ENCODE results near the gene NSMF. TPM values are rescaled to one million over a fixed set of nuclear protein-coding genes. Genes with fewer than 3 reads are reported as not detected.

NSMF gene
- total and polyA plus RNA-seq, 2 donors (not counting 1 experiment from before 2014, with no cell fraction given) = 28.7 to 59.4 TPM

- Histone ChIP-seq H4K20me1 (ENCODE audit: control insufficient read depth, insufficient read depth, low read length, poor library complexity, severe bottlenecking) (peaks cover 4% of the 10 kb centered on the region), H3K4me2 (replicated peaks; ENCODE audit: low read depth, low read length, poor library complexity, severe bottlenecking) (no peak overlapping the region), H3K9ac (ENCODE audit: low read length) (no peak overlapping the region), H3K4me3 (ENCODE audit: control extremely low read depth in 1 of 5, extremely low read depth in 1 of 5, insufficient read depth in 1 of 5, low read depth in 2 of 5, low read length in 4 of 5) (no peak overlapping the region), H3K27ac (ENCODE audit: low read length in 2 of 2) (no peak overlapping the region), H3K79me2 (ENCODE audit: control insufficient read depth, insufficient read depth, low read length) (no peaks in the 10 kb centered on the region), H3K9me3 (ENCODE audit: control extremely low read depth in 1 of 3, control insufficient read depth in 2 of 3, insufficient read depth in 1 of 3, low read length in 2 of 3) (peaks cover 0 to 36% (median 4%) of the 10 kb centered on the region in 3 donors), H3K27me3 (replicated peaks in 1 of 4; ENCODE audit: control extremely low read depth in 1 of 4, control insufficient read depth in 3 of 4, insufficient read depth in 4 of 4, low read length in 3 of 4) (no peaks in the 10 kb centered on the region), H2AFZ (ENCODE audit: insufficient read depth, low read depth, low read length, poor library complexity, severe bottlenecking) (no peak overlapping the region), H3K36me3 (replicated peaks in 1 of 2; ENCODE audit: control extremely low read depth in 1 of 2, control insufficient read depth in 1 of 2, extremely low read depth in 1 of 2, insufficient read depth in 2 of 2, low read length in 1 of 2) (no peaks in the 10 kb centered on the region), H3K4me1 (ENCODE audit: control insufficient read depth in 2 of 2, insufficient read depth in 2 of 2, low read length in 2 of 2) (peaks cover 9 to 17% of the 10 kb centered on the region in 2 donors)
- CTCF ChIA-PET = no interaction called here
- ATAC-seq (ENCODE audit: low read depth) (no peak), DNase-seq (no peak)
- intact Hi-C loops (cut with micrococcal nuclease) = no loop called here
- Mint-ChIP-seq H3K4me1 (peaks cover 26% of the 10 kb centered on the region), H3K27me3 (no peaks in the 10 kb centered on the region), H3K27ac (no peak overlapping the region), H3K4me3 (no peak overlapping the region), H3K9me3 (ENCODE audit: insufficient read depth) (no peaks in the 10 kb centered on the region)
- 81% methylated on average over 16 of the region's 20 CpGs for WGBS (ENCODE audit: insufficient coverage)
- POLR2A ChIA-PET = no interaction called here
- TF ChIP-seq EZH2 (IDR thresholded peaks at IDR 0.05; ENCODE audit: borderline replicate concordance, insufficient read depth, low read depth, low read length, poor library complexity, severe bottlenecking) = no peak
- no peak for TF ChIP-seq CTCF (IDR thresholded peaks at IDR 0.05)
Observed at GRCh38 chr9:137397675-137398423, 61.3 kb downstream of the NSMF start.

Other genes starting within 250 kb of the NSMF start
- gene RNF208, start 237.1 kb downstream of the NSMF start, total RNA-seq = 1.1 and 1.4 TPM in 2 replicates
- gene RNF208, start 237.1 kb downstream of the NSMF start, polyA plus RNA-seq = 0.97 and 1.1 TPM in 2 replicates
- 0.22 and 0.32 TPM in 2 replicates for gene CYSRT1, start 234.2 kb downstream of the NSMF start, total RNA-seq
- gene CYSRT1, start 234.2 kb downstream of the NSMF start, polyA plus RNA-seq = 0.51 and 0.68 TPM in 2 replicates
- gene RNF224, start 231.8 kb downstream of the NSMF start, total RNA-seq = not detected in 2 replicates
- not detected in 2 replicates for gene RNF224, start 231.8 kb downstream of the NSMF start, polyA plus RNA-seq
- not detected in 2 replicates for gene SLC34A3, start 228.4 kb downstream of the NSMF start, total RNA-seq
- gene SLC34A3, start 228.4 kb downstream of the NSMF start, polyA plus RNA-seq = not detected in 2 replicates
- 110 and 111 TPM in 2 replicates for gene TUBB4B, start 218.0 kb downstream of the NSMF start, total RNA-seq
- 245 and 261 TPM in 2 replicates for gene TUBB4B, start 218.0 kb downstream of the NSMF start, polyA plus RNA-seq
- gene STPG3, start 208.0 kb downstream of the NSMF start, total RNA-seq = not detected in 2 replicates
- gene STPG3, start 208.0 kb downstream of the NSMF start, polyA plus RNA-seq = not detected in 2 replicates
- 55.8 and 56.9 TPM in 2 replicates for gene NELFB, start 204.0 kb downstream of the NSMF start, total RNA-seq
- gene NELFB, start 204.0 kb downstream of the NSMF start, polyA plus RNA-seq = 47.1 and 53.7 TPM in 2 replicates
- 12.7 and 15.3 TPM in 2 replicates for gene TOR4A, start 181.6 kb downstream of the NSMF start, total RNA-seq
- 6.0 and 8.3 TPM in 2 replicates for gene TOR4A, start 181.6 kb downstream of the NSMF start, polyA plus RNA-seq
- gene NRARP, start 157.1 kb downstream of the NSMF start, total RNA-seq = 11.4 and 11.5 TPM in 2 replicates
- gene NRARP, start 157.1 kb downstream of the NSMF start, polyA plus RNA-seq = 4.3 and 5.7 TPM in 2 replicates
- 23.7 and 25.1 TPM in 2 replicates for gene EXD3, start 36.2 kb downstream of the NSMF start, total RNA-seq
- 21.3 and 22.5 TPM in 2 replicates for gene EXD3, start 36.2 kb downstream of the NSMF start, polyA plus RNA-seq
- 5.7 and 8.4 TPM in 2 replicates for gene NOXA1, start 35.9 kb downstream of the NSMF start, total RNA-seq
- gene NOXA1, start 35.9 kb downstream of the NSMF start, polyA plus RNA-seq = 5.1 and 7.7 TPM in 2 replicates
- not detected in 2 replicates for gene ENTPD8, start 18.0 kb downstream of the NSMF start, total RNA-seq
- gene ENTPD8, start 18.0 kb downstream of the NSMF start, polyA plus RNA-seq = not detected in 2 replicates
- 18.7 and 22.6 TPM in 2 replicates for gene PNPLA7, start 91.1 kb upstream of the NSMF start, total RNA-seq
- 29.9 and 30.8 TPM in 2 replicates for gene PNPLA7, start 91.1 kb upstream of the NSMF start, polyA plus RNA-seq
- 70.9 and 74.9 TPM in 2 replicates for gene MRPL41, start 92.5 kb upstream of the NSMF start, total RNA-seq
- gene MRPL41, start 92.5 kb upstream of the NSMF start, polyA plus RNA-seq = 54.6 and 59.2 TPM in 2 replicates
- 64.7 and 69.1 TPM in 2 replicates for gene DPH7, start 119.6 kb upstream of the NSMF start, total RNA-seq
- 93.8 and 105 TPM in 2 replicates for gene DPH7, start 119.6 kb upstream of the NSMF start, polyA plus RNA-seq
- 24.1 and 25.5 TPM in 2 replicates for gene ZMYND19, start 131.2 kb upstream of the NSMF start, total RNA-seq
- gene ZMYND19, start 131.2 kb upstream of the NSMF start, polyA plus RNA-seq = 21.9 and 22.0 TPM in 2 replicates
- gene ARRDC1, start 146.4 kb upstream of the NSMF start, total RNA-seq = 89.2 and 96.6 TPM in 2 replicates
- 227 and 258 TPM in 2 replicates for gene ARRDC1, start 146.4 kb upstream of the NSMF start, polyA plus RNA-seq
- 394 and 411 TPM in 2 replicates for gene EHMT1, start 159.7 kb upstream of the NSMF start, total RNA-seq
- 92.1 and 101 TPM in 2 replicates for gene EHMT1, start 159.7 kb upstream of the NSMF start, polyA plus RNA-seq

Measured in B cell (primary cell).